NCI-H748 treated with DMSO at 0.1 percent for 48 hours (cell line): ENCODE data around the gene MRPL10.
A peak's percentile ranks its signal among the peaks of the same experiment; 100 is the strongest.

ENCODE experiments used
- DNase-seq: peaks from one replicate; lab custom pipeline; 2025; lab: John Stamatoyannopoulos, UW

MRPL10 gene

DNA sequence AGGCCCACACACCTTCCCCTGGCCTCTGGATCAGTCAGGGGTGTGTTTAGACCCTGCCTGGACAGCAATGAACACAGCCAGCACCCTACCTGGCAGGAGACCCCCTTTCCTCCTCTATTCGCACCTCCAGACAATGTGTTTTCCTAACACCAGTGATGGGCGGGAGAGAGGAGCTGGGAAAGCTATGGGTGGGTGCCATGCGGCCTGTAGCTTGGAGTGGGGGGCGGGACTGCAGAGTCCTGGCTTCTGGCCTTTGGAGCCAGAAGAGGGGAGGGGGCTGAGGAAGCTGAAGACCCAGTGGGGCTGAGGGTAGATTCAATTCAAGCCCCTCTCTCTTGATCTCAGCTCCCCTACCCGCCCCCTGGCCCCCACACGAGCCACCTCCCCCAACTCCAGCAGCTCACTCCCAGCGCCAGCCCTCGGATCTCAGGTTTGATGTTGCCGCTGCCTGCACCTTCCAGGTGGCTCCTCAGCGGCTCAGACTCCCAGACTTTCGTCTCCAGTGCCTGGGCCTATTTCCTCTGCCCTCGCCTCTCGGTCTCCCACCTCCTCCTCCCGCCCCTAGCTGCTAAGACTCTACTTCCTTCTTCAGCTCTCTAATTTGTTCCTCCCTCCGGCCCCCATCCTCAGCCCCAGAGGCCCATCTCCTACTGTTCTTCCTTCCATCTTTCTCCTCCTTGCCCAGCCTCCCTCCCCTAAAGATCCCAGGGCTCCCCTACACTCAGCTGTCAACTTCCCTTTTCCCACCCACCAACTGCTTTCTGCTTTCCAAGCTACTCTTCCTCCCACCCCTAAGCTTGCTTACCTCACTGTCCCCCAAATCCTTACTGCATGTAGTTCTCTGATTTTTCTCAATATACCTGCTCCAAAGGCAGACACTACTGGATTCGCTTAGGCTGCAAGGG, 26.5 kb upstream of the MRPL10 start:
- no peak for DNase-seq

DNA sequence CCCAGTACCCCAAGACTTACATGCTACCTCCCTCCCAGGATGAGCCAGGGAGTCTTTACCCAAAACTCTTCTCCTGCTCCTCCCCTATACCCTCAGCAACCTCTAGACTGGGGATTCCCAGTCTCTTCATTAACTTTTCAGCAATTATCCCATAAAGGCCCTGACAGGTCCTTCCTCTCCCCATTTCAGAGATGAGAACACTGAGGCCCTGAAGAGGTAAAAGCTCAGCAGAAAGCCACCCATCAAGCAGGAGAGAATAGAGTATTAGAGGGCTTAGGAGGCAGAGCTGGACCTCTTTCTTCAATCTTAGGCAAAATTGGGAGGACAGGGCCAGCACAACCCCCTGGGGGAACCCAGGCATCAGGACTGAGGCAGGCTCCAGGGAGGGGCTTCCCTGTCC, 25.5 kb upstream of the MRPL10 start:
- DNase-seq: no peak

- DNase-seq: no peak
Measured at GRCh38 chr17:47855737-47856136, 24.4 kb upstream of the MRPL10 start.

- no peak for DNase-seq
Measured at GRCh38 chr17:47853616-47854015, 22.3 kb upstream of the MRPL10 start.

GRCh38 chr17:47852113-47852949, 21.0 kb upstream of the MRPL10 start:
- no peak for DNase-seq

GRCh38 chr17:47851764-47852112, 20.4 kb upstream of the MRPL10 start:
- DNase-seq: no peak

- peak; percentile 64 for DNase-seq
Measured at GRCh38 chr17:47850692-47851573, 19.6 kb upstream of the MRPL10 start, which contains the start of gene SP6. TSS of gene SP6 (minus strand) at chr17:47851163. CDS start at chr17:47848429, 2,734 bp downstream.

DNA sequence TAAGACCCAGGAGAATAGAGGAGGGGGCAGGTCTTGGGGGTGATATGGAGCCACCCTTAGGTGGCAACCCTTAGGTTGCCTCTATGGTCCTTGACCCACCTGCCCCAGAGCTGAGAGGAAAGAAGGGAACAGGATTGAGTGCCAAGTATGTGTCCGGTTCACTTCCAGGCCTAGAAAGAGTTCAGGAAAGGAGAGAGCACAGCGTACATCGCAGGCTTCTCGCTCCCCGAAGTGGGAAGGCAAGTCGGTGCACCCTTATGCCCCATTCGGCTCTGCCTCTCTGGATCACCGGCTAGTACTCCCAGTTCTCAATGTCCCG, 19.0 kb upstream of the MRPL10 start:
- no peak for DNase-seq

GRCh38 chr17:47848198-47848513, 16.8 kb upstream of the MRPL10 start:
- DNase-seq: no peak

DNA sequence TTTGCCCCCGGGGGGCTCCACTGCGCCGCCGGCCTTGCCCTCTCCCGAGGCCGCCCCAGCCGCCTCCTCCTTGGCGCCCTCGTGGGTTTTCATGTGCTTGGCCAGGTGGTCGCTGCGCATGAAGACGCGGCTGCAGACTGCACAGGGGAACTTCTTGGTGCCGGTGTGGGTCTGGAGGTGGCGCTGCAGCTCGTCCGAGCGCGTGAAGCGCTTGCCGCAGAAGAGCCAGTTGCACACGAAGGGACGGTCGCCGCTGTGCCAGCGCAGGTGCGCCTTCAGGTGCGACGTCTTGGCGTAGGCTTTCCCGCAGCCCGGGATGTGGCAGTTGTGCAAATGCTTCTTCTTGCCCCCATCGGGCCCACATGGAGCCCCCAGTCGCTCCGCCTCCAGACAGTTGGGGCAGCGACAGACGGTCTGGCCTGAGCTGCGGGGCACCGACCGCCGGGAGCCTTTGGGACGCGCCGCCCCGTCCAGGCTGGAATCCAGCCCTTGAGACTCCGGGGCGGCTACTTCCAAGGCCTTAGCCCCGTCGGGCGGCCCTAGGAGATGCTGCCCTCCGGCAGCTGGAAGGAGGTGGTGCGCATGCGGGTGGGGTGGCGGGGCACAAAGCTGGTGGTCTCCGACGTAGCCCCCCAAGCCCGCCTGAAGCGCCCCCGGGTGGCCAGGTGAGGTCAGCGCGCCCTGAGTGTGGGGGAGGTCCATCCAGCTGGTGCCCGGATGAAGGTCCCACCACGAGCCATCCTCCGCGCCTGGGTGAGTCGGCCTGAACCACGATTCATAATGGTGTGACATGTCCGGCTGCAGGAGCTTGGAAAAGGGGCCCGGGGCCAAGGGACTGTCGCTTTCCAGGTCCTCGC, 16.2 kb upstream of the MRPL10 start:
- DNase-seq: no peak

- DNase-seq: no peak
Measured at GRCh38 chr17:47846716-47847340, 15.5 kb upstream of the MRPL10 start.

GRCh38 chr17:47845716-47846075, 14.4 kb upstream of the MRPL10 start:
- no peak for DNase-seq

DNA sequence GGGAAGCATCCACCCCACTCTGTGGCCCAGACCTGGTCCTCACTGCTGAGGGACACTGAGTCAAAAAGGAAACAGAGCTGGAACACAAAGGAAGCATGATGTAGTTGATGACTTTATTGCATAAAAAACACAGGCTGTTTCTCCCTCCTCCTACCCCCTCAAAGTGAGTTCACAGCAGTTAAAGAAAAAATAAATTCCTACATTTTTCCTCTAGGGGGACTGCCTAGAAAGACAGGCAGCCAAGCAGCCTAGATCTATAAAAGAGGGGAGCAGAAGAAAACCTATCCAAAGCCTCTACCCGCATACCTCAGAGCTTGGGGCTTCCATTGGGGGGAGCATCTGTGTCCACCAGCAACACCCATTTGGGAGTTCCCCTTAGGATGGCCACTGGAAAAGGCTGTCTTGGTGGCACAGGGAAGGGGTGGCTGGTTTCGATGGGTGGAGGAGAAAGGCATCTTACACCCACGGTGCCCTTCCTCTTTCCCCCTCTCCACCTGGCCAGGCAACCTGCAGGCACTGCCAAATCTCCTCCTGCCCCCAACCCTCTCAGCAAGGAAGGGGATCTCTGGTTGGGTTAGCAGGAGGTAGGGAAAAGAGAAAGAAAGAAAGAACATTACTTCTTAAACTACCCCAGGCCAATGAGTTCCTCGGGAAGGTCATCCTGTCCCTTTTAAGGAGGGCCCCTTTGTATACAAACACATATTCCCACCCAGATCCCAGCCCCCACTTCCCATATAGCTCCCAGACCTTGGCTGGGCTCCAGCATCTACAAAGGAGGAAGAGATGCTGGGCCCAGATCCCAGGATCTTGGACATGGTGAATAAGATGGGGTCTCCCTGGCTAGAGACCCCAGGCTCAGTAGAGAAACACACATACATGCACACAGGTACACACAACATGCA, 13.7 kb upstream of the MRPL10 start:
- DNase-seq: no peak

GRCh38 chr17:47844227-47844626, 12.9 kb upstream of the MRPL10 start:
- no peak for DNase-seq

DNA sequence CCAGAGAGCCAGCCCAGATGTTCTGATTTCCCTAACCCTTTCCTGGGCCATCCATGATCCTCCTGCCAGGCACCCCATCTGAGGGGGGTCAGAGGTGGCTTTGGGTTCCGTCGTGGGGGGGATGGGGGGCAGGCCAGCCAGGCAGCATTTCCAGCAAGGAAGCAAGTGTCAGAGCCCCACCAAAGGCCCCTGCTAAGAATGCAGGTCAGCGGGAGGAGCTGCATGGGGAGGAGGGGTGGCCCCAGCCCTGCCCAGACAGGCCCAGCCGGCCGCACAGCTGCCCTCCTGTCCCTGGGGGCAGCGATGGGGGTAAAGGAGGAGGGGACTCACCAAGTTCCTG, 12.0 kb upstream of the MRPL10 start:
- DNase-seq: no peak

- DNase-seq: no peak
Measured at GRCh38 chr17:47841488-47842291, 10.3 kb upstream of the MRPL10 start.

DNA sequence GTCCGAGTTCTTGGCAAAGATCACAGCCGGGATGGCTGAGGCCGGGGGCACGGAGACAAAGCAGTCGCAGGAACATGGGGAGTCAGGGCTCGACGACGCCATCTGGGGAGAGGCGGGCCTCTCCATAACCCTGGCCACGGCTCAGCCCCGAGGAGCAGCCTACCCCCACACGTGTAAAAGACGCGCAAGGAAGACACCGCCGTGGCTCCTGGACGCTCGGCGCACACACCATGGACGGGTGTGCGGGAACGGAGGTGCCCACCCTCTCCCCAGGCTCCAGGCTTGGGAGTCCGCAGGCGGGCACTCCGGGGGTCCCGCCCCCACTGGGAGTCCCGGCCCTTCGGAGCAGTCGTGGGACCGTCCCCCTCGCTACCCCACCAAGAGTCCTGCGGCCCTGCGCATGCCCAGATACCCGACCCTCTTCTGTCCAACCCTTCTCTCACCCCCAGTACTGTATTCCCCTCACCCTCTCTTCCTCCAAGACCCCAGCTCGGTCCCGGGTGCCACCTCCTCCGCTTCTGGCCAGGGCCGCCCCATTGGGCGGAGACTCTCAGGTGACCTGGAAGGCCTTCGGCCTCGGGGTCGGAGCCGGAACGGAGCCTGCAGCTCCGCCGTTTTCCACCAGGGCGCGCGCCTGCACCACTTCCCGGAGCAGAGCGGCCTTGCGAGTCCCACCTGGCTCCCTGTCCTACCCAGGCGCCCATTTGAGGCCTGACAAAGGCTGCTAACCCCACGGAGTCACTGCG, 9.6 kb upstream of the MRPL10 start, which contains the start of gene SCRN2:
Gene SCRN2 (minus strand): TSS at position 532 of the 746 bp plus-strand sequence. CDS start 430 bp downstream, at position 102.
- DNase-seq: peak; percentile 61

GRCh38 chr17:47840001-47840741, 8.8 kb upstream of the MRPL10 start:
- DNase-seq: no peak
